ENCODE results near the gene DENND1A. TPM values are rescaled to one million over a fixed set of nuclear protein-coding genes. Genes with fewer than 3 reads are reported as not detected.
"Not testable (repeated sequence)": the region's sequence is repeated elsewhere in the genome, so short reads cannot be mapped to it uniquely, and the experiment has no call there.

The DENND1A gene
- total RNA-seq, 2 donors from 2014 or later, result 19.3 to 22.8 TPM

DNA sequence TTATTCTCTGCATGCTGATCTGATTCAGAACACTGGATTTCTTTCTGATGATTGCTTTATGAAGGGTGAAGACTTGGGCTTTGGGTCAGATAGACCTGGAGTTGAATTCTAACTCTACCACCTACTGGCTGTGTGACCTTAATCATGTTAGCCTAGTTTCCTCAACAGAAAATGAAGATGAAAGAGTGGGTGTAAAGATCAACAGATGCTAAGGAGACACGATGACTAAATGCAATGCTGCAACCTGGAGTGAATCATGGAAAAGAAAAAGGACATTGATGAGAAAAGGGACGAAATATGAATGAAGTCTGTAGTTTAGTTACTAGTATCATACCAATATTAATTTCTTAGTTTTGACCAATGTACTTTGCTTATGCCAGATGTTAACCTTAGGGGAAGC, 27.8 kb upstream of the DENND1A start:
- Mint-ChIP-seq H3K9me3 (no peaks in the 10 kb centered on the region), H3K27ac (no peak overlapping the region), H3K36me3 (ENCODE audit: low read depth) (no peaks in the 10 kb centered on the region), H3K4me1 (no peaks in the 10 kb centered on the region), H3K4me3 (no peak overlapping the region), H3K27me3 (peaks cover 13% of the 10 kb centered on the region)
- peak; percentile 68 for ATAC-seq (replicated peaks)

GRCh38 chr9:123957168-123957721, 27.3 kb upstream of the DENND1A start:
- ATAC-seq (replicated peaks), result peak; percentile 39
- Mint-ChIP-seq H3K4me1 (no peaks in the 10 kb centered on the region), H3K9me3 (no peaks in the 10 kb centered on the region), H3K36me3 (ENCODE audit: low read depth) (no peaks in the 10 kb centered on the region), H3K27me3 (peaks cover 13% of the 10 kb centered on the region), H3K4me3 (no peak overlapping the region), H3K27ac (no peak overlapping the region)

GRCh38 chr9:123955637-123956036, 25.7 kb upstream of the DENND1A start:
- ATAC-seq (replicated peaks), result no peak
- Mint-ChIP-seq H3K4me1 (no peaks in the 10 kb centered on the region), H3K27me3 (peaks cover 9% of the 10 kb centered on the region), H3K4me3 (no peak overlapping the region), H3K36me3 (ENCODE audit: low read depth) (no peaks in the 10 kb centered on the region), H3K9me3 (no peaks in the 10 kb centered on the region), H3K27ac (no peak overlapping the region)

GRCh38 chr9:123954518-123955280, 24.8 kb upstream of the DENND1A start:
- ATAC-seq (replicated peaks), result no peak
- Mint-ChIP-seq H3K4me3 (no peak overlapping the region), H3K27me3 (peaks cover 3% of the 10 kb centered on the region), H3K4me1 (no peaks in the 10 kb centered on the region), H3K27ac (no peak overlapping the region), H3K9me3 (no peaks in the 10 kb centered on the region), H3K36me3 (ENCODE audit: low read depth) (no peaks in the 10 kb centered on the region)

- Mint-ChIP-seq H3K4me3 (no peak overlapping the region), H3K4me1 (no peaks in the 10 kb centered on the region), H3K36me3 (ENCODE audit: low read depth) (no peaks in the 10 kb centered on the region), H3K27me3 (peaks cover 3% of the 10 kb centered on the region), H3K27ac (no peak overlapping the region), H3K9me3 (no peaks in the 10 kb centered on the region)
- no peak for ATAC-seq (replicated peaks)
Measured at GRCh38 chr9:123952641-123953495, 22.9 kb upstream of the DENND1A start.

- H3K4me1 Mint-ChIP-seq, result no peaks in the 10 kb centered on the region
- no peak overlapping the region for H3K27ac Mint-ChIP-seq
- H3K27me3 Mint-ChIP-seq, result no peaks in the 10 kb centered on the region
- no peaks in the 10 kb centered on the region for H3K9me3 Mint-ChIP-seq
- no peak overlapping the region for H3K4me3 Mint-ChIP-seq
- ATAC-seq (replicated peaks), result no peak
- no peaks in the 10 kb centered on the region for H3K36me3 Mint-ChIP-seq (ENCODE audit: low read depth)
Measured at GRCh38 chr9:123948286-123948685, 18.4 kb upstream of the DENND1A start.

GRCh38 chr9:123947326-123947725, 17.4 kb upstream of the DENND1A start:
- Mint-ChIP-seq H3K4me1 (no peaks in the 10 kb centered on the region), H3K27me3 (no peaks in the 10 kb centered on the region), H3K36me3 (ENCODE audit: low read depth) (no peaks in the 10 kb centered on the region), H3K9me3 (no peaks in the 10 kb centered on the region), H3K27ac (no peak overlapping the region), H3K4me3 (no peak overlapping the region)
- no peak for ATAC-seq (replicated peaks)

DNA sequence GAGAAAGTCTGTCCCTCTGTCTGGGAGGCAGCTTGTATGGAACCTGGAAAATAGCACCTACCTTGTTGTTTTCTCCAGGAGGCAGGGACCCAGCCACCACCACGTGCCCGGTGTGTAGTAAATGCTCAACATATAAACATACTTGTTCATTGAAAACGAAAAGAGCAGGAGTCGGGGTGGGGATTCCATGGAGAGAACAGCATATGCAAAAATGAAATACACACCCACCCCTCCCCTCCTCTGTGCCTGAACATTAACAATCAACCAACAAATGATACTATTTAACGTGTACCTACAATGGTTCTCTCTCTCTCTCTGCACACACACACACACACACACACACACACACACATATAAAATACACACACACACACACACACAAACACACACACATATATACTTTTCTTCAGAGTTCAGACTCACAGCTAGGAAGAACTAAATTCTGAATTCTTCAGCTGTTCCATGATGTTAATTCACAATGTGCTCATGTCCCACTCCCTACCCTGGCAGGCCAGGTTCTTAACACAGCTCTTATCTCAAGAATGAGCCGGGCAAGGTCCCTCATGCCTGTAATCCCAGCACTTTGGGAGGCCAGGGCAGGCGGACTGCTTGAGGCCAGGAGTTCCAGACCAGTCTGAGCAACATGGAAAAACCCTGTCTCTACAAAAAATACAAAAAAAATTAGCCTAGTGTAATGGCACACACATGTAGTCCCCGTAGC, 16.3 kb upstream of the DENND1A start:
- Mint-ChIP-seq H3K4me1 (no peaks in the 10 kb centered on the region), H3K9me3 (no peaks in the 10 kb centered on the region), H3K27me3 (peaks cover under 1% of the 10 kb centered on the region), H3K27ac (no peak overlapping the region), H3K36me3 (ENCODE audit: low read depth) (no peaks in the 10 kb centered on the region), H3K4me3 (no peak overlapping the region)
- ATAC-seq (replicated peaks), result no peak

DNA sequence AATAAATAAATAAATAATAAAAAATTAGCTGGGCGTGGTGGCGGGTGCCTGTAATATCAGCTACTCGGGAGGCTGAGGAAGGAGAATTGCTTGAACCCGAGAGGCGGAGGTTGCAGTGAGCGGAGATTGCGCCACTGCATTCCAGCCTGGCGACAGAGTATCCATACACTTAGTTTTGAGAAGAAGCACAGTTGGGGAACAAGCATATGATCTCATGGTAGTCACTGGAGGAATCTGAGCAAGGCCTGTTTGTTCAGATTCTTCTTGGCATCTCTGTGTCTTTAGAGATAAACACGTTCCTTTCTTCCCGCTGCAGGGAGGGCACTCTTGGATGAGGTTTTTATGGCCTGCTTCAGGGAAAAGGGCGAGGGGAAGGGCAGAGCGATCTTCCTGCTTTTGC, 15.6 kb upstream of the DENND1A start:
- Mint-ChIP-seq H3K36me3 (ENCODE audit: low read depth) (no peaks in the 10 kb centered on the region), H3K9me3 (no peaks in the 10 kb centered on the region)

DNA sequence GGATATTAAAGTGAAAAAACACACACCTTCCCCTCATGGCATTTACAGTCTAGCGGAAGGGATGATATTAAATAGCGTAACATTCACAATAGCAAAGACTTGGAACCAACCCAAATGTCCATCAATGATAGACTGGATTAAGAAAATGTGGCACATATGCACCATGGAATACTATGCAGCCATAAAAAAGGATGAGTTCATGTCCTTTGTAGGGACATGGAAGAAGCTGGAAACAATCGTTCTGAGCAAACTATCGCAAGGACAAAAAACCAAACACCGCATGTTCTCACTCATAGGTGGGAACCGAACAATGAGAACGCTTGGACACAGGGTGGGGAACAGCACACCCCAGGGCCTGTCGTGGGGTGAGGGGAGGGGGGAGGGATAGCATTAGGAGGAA, 14.5 kb upstream of the DENND1A start:
- H3K36me3 Mint-ChIP-seq (ENCODE audit: low read depth); H3K4me1 Mint-ChIP-seq; H3K27ac Mint-ChIP-seq; H3K27me3 Mint-ChIP-seq; H3K9me3 Mint-ChIP-seq; ATAC-seq (replicated peaks); H3K4me3 Mint-ChIP-seq: not testable (repeated sequence)

More for the DNA sequence above, 15.6 kb upstream of the DENND1A start:
- H3K4me3 Mint-ChIP-seq, result no peak overlapping the region
- no peaks in the 10 kb centered on the region for H3K4me1 Mint-ChIP-seq
- no peak overlapping the region for H3K27ac Mint-ChIP-seq
- no peak for ATAC-seq (replicated peaks)
- H3K27me3 Mint-ChIP-seq, result peaks cover 5% of the 10 kb centered on the region

GRCh38 chr9:123943671-123944070, 13.7 kb upstream of the DENND1A start:
- Mint-ChIP-seq H3K9me3 (no peaks in the 10 kb centered on the region), H3K4me1 (no peaks in the 10 kb centered on the region), H3K27ac (no peak overlapping the region), H3K4me3 (no peak overlapping the region), H3K36me3 (ENCODE audit: low read depth) (no peaks in the 10 kb centered on the region), H3K27me3 (peaks cover 5% of the 10 kb centered on the region)
- ATAC-seq (replicated peaks), result no peak

GRCh38 chr9:123942542-123942941, 12.6 kb upstream of the DENND1A start:
- Mint-ChIP-seq H3K4me3 (no peak overlapping the region), H3K27ac (no peak overlapping the region), H3K27me3 (peaks cover 5% of the 10 kb centered on the region), H3K9me3 (no peaks in the 10 kb centered on the region), H3K4me1 (no peaks in the 10 kb centered on the region), H3K36me3 (ENCODE audit: low read depth) (no peaks in the 10 kb centered on the region)
- ATAC-seq (replicated peaks), result no peak

DNA sequence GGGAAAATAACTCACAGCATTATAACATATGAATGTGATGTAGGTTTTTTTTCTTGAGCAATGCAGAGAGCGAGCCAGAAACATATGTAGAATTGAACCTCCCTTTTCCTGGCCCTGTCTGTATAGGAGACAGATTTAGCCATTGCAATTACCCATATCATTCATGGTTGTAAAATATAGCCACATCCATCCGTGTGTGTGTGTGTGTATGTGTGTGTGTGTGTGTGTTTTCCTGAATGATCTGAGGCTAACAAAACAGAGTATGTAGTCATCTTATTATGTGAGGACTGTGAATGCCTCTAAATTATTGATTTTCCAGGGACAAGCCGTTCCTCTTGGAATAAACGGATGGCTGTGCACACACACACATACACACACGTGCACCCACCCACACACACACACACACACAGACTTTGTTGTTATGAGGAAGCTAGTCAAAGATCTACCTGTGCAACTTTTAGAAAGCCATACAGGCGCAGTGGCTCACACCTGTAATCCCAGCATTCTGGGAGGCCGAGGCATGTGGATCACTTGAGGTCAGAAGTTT, 11.7 kb upstream of the DENND1A start:
- H3K27ac Mint-ChIP-seq, result no peak overlapping the region
- no peaks in the 10 kb centered on the region for H3K36me3 Mint-ChIP-seq (ENCODE audit: low read depth)
- H3K4me3 Mint-ChIP-seq, result no peak overlapping the region
- ATAC-seq (replicated peaks), result no peak
- H3K27me3 Mint-ChIP-seq, result peaks cover 6% of the 10 kb centered on the region
- peaks cover under 1% of the 10 kb centered on the region for H3K9me3 Mint-ChIP-seq
- H3K4me1 Mint-ChIP-seq, result no peaks in the 10 kb centered on the region

Data from activated T-helper 17 cell treated with anti-CD3 and anti-CD28 coated beads, Interleukin-2, amount 50 U/mL, for 72 hours (primary cell).